ENCODE results near the gene ULK2. TPM values are rescaled to one million over a fixed set of nuclear protein-coding genes. Genes with fewer than 3 reads are reported as not detected.

ULK2 gene
- total and polyA plus RNA-seq, 2 donors (not counting 1 experiment from before 2014, with no cell fraction given) = 2.0 to 2.9 TPM

DNA sequence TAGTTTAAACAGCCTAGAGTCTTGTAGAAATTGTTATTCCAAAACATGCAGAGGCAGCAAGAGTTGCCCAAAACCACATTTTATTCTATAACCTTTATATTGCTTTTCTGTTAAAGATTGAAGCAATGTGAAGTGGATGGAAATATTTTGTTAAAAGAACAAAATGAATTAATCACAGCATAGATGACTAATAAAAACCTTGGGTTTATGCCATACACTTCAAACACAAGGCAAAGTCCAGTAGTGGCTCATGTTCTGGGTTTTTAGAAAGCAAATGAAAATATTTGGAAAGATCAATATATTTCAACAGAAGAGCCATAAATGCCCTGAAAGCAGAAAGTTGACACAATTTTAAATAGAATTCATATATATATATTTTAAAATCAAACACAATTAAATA, 36.7 kb upstream of the ULK2 start:
- POLR2A ChIA-PET = no interaction called here
- Histone ChIP-seq H3K9ac (ENCODE audit: low read length) (no peak overlapping the region), H3K79me2 (ENCODE audit: control insufficient read depth, insufficient read depth, low read length) (no peaks in the 10 kb centered on the region), H4K20me1 (ENCODE audit: control insufficient read depth, insufficient read depth, low read length, poor library complexity, severe bottlenecking) (no peaks in the 10 kb centered on the region), H3K27ac (ENCODE audit: low read length in 2 of 2) (no peak overlapping the region), H3K36me3 (replicated peaks in 1 of 2; ENCODE audit: control extremely low read depth in 1 of 2, control insufficient read depth in 1 of 2, extremely low read depth in 1 of 2, insufficient read depth in 2 of 2, low read length in 1 of 2) (peaks cover 13 to 46% of the 10 kb centered on the region in 2 experiments), H3K4me3 (ENCODE audit: control extremely low read depth in 1 of 5, extremely low read depth in 1 of 5, insufficient read depth in 1 of 5, low read depth in 2 of 5, low read length in 4 of 5) (no peak overlapping the region), H2AFZ (ENCODE audit: insufficient read depth, low read depth, low read length, poor library complexity, severe bottlenecking) (no peak overlapping the region), H3K4me2 (replicated peaks; ENCODE audit: low read depth, low read length, poor library complexity, severe bottlenecking) (no peak overlapping the region), H3K4me1 (ENCODE audit: control insufficient read depth in 2 of 2, insufficient read depth in 2 of 2, low read length in 2 of 2) (no peaks in the 10 kb centered on the region), H3K9me3 (ENCODE audit: control extremely low read depth in 1 of 3, control insufficient read depth in 2 of 3, insufficient read depth in 1 of 3, low read length in 2 of 3) (no peaks in the 10 kb centered on the region), H3K27me3 (replicated peaks in 1 of 4; ENCODE audit: control extremely low read depth in 1 of 4, control insufficient read depth in 3 of 4, insufficient read depth in 4 of 4, low read length in 3 of 4) (no peaks in the 10 kb centered on the region)
- CTCF ChIA-PET = no interaction called here
- H3K9me3 Mint-ChIP-seq (ENCODE audit: insufficient read depth) = no peaks in the 10 kb centered on the region
- H3K27ac Mint-ChIP-seq = no peak overlapping the region
- no peaks in the 10 kb centered on the region for H3K4me1 Mint-ChIP-seq
- DNase-seq = no peak
- TF ChIP-seq EZH2 (IDR thresholded peaks at IDR 0.05; ENCODE audit: borderline replicate concordance, insufficient read depth, low read depth, low read length, poor library complexity, severe bottlenecking) (no peak), CTCF (IDR thresholded peaks at IDR 0.05) (no peak)
- intact Hi-C loops (cut with micrococcal nuclease) = no loop called here
- no peak overlapping the region for H3K4me3 Mint-ChIP-seq
- no peaks in the 10 kb centered on the region for H3K27me3 Mint-ChIP-seq
- no peak for ATAC-seq (ENCODE audit: low read depth)

DNA sequence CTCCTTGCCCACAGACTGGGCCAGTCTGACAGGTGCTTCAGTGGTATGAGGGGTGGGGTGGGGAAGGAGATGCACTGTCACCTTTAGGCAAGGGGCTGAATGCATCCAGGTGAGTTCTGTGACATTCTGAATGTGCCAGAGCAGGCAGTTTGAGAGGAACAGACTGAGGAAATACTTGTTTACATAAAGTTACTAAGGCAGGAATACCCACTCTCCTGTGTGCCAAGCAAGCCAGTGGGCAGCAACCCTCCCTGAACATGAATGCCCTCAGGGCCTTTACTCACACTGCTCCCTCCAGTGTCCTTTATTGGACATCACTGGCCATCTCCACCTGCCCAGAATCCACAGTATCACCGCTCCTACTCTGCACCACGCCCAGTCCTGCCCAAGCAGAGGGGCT, 33.1 kb upstream of the ULK2 start:
- Histone ChIP-seq H3K79me2 (ENCODE audit: control insufficient read depth, insufficient read depth, low read length) (no peaks in the 10 kb centered on the region), H3K36me3 (replicated peaks in 1 of 2; ENCODE audit: control extremely low read depth in 1 of 2, control insufficient read depth in 1 of 2, extremely low read depth in 1 of 2, insufficient read depth in 2 of 2, low read length in 1 of 2) (peaks cover 4 to 18% of the 10 kb centered on the region in 2 experiments), H3K4me3 (ENCODE audit: control extremely low read depth in 1 of 5, extremely low read depth in 1 of 5, insufficient read depth in 1 of 5, low read depth in 2 of 5, low read length in 4 of 5) (no peak overlapping the region), H2AFZ (ENCODE audit: insufficient read depth, low read depth, low read length, poor library complexity, severe bottlenecking) (no peak overlapping the region), H3K27ac (ENCODE audit: low read length in 2 of 2) (no peak overlapping the region), H3K4me2 (replicated peaks; ENCODE audit: low read depth, low read length, poor library complexity, severe bottlenecking) (no peak overlapping the region), H3K27me3 (replicated peaks in 1 of 4; ENCODE audit: control extremely low read depth in 1 of 4, control insufficient read depth in 3 of 4, insufficient read depth in 4 of 4, low read length in 3 of 4) (no peaks in the 10 kb centered on the region), H3K4me1 (ENCODE audit: control insufficient read depth in 2 of 2, insufficient read depth in 2 of 2, low read length in 2 of 2) (no peaks in the 10 kb centered on the region), H3K9me3 (ENCODE audit: control extremely low read depth in 1 of 3, control insufficient read depth in 2 of 3, insufficient read depth in 1 of 3, low read length in 2 of 3) (no peaks in the 10 kb centered on the region), H4K20me1 (ENCODE audit: control insufficient read depth, insufficient read depth, low read length, poor library complexity, severe bottlenecking) (no peaks in the 10 kb centered on the region), H3K9ac (ENCODE audit: low read length) (no peak overlapping the region)
- WGBS (ENCODE audit: insufficient coverage) = no CpG with 5 or more reads among the region's 2 CpGs
- ChIA-PET CTCF (no interaction called here), POLR2A (no interaction called here)
- Mint-ChIP-seq H3K4me1 (no peaks in the 10 kb centered on the region), H3K9me3 (ENCODE audit: insufficient read depth) (no peaks in the 10 kb centered on the region), H3K27ac (no peak overlapping the region), H3K4me3 (no peak overlapping the region), H3K27me3 (no peaks in the 10 kb centered on the region)
- intact Hi-C loops (cut with micrococcal nuclease) = no loop called here
- ATAC-seq (ENCODE audit: low read depth) (no peak), DNase-seq (no peak)
- TF ChIP-seq CTCF (IDR thresholded peaks at IDR 0.05) = no peak
- no peak for TF ChIP-seq EZH2 (IDR thresholded peaks at IDR 0.05; ENCODE audit: borderline replicate concordance, insufficient read depth, low read depth, low read length, poor library complexity, severe bottlenecking)

Data from B cell (primary cell).